ENCODE results near the gene SIAH1. TPM values are rescaled to one million over a fixed set of nuclear protein-coding genes. Genes with fewer than 3 reads are reported as not detected.

Gene SIAH1
- total and polyA plus RNA-seq, 9 of the 15 experiments (the other 6 are each of a cell fraction or from before 2014, with no cell fraction given) = 4.1 to 14.3 (median 12.5) TPM

DNA sequence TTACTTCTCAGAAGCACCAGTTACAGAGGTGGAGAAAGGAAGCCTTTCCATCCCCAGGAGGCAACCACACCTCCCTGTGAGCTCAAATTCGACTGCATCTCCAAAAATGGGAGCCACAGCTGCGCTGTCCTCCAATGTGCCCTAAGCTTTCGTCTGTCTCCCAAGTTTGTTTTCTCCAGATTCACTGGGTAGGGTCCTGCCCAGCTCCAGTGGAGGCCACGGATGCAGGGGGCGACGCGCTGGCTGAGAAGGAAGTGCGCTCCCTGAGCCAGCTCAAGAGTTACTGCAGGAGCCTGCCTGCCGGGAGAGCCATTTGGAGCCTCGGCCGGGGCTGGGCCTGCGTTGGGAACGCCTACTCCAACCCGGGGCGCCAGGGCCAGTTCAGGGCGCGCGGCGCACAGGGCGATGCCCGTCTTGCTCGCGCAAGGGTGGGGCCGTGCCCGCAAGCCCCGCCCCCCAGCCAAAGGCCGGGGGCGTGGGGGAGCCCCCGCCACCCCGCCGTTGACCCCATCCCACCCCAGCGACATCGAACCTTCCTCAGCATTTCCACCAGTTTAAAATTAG is 19.5 kb downstream of the SIAH1 start (continued):
- TF ChIP-seq, protein P1, sequence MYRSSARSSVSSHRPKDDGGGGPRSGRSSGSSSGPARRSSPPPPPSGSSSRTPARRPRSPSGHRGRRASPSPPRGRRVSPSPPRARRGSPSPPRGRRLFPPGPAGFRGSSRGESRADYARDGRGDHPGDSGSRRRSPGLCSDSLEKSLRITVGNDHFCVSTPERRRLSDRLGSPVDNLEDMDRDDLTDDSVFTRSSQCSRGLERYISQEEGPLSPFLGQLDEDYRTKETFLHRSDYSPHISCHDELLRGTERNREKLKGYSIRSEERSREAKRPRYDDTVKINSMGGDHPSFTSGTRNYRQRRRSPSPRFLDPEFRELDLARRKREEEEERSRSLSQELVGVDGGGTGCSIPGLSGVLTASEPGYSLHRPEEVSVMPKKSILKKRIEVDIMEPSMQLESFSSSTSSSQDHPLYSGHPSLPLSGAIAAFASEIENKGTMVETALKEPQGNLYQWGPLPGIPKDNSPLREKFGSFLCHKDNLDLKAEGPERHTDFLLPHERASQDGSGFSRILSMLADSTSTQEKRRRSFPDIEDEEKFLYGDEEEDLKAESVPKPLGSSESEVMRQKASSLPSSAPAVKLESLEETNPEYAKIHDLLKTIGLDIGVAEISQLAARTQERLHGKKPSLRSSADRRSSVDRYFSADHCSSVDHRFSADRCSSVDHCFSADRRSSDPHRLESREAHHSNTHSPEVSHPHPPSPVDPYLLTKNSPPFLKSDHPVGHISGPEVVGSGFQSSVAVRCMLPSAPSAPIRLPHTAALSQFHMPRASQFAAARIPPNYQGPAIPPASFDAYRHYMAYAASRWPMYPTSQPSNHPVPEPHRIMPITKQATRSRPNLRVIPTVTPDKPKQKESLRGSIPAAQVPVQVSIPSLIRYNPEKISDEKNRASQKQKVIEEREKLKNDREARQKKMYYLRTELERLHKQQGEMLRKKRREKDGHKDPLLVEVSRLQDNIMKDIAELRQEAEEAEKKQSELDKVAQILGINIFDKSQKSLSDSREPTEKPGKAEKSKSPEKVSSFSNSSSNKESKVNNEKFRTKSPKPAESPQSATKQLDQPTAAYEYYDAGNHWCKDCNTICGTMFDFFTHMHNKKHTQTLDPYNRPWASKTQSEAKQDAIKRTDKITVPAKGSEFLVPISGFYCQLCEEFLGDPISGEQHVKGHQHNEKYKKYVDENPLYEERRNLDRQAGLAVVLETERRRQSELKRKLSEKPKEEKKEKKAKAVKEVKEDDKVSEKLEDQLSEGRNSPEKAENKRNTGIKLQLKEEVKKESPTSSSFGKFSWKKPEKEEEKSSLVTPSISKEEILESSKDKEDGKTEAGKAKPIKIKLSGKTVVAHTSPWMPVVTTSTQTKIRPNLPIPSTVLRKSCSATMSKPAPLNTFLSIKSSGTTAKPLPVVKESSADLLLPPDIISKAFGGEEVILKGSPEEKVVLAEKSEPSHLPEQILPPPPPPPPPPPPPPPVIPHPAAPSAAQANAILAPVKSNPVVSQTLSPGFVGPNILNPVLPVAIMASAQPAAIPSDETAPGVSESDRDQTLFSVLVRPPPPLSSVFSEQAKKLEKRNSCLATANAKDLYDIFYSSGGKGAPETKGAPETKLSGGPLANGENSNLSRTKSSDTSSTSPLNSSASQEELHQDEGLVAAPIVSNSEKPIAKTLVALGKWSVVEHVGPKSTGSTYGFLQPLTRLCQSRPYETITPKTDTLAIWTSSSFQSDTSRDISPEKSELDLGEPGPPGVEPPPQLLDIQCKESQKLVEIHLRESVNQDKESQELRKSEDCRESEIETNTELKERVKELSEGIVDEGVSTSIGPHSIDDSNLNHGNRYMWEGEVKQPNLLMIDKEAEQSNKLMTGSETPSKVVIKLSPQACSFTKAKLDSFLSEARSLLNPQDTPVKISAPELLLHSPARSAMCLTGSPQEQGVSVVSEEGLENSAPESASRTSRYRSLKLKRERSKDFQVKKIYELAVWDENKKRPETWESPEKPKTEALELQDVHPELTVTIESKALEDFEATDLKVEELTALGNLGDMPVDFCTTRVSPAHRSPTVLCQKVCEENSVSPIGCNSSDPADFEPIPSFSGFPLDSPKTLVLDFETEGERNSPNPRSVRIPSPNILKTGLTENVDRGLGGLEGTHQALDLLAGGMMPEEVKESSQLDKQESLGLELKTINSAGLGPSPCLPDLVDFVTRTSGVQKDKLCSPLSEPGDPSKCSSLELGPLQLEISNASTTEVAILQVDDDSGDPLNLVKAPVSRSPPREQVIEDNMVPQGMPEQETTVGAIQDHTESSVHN (IDR thresholded peaks at IDR 0.05; ENCODE audit: borderline replicate concordance in 1 of 2, low read depth in 1 of 2) = no peak
- TF ChIP-seq HMGN3 (IDR thresholded peaks at IDR 0.05; ENCODE audit: borderline replicate concordance, extremely low read depth, insufficient read length, low read depth, low read length) (peak; percentile 92), HOXB6 (CRISPR knock-in tag; IDR thresholded peaks at IDR 0.05; ENCODE audit: borderline replicate concordance) (no peak), ZNF699 (CRISPR knock-in tag; IDR thresholded peaks at IDR 0.05; ENCODE audit: insufficient replicate concordance) (no peak), HDAC6 (IDR thresholded peaks at IDR 0.05; ENCODE audit: low read depth, low read length) (no peak), ZNF431 (CRISPR knock-in tag; IDR thresholded peaks at IDR 0.05) (no peak)
- TF ChIP-seq, protein P2, sequence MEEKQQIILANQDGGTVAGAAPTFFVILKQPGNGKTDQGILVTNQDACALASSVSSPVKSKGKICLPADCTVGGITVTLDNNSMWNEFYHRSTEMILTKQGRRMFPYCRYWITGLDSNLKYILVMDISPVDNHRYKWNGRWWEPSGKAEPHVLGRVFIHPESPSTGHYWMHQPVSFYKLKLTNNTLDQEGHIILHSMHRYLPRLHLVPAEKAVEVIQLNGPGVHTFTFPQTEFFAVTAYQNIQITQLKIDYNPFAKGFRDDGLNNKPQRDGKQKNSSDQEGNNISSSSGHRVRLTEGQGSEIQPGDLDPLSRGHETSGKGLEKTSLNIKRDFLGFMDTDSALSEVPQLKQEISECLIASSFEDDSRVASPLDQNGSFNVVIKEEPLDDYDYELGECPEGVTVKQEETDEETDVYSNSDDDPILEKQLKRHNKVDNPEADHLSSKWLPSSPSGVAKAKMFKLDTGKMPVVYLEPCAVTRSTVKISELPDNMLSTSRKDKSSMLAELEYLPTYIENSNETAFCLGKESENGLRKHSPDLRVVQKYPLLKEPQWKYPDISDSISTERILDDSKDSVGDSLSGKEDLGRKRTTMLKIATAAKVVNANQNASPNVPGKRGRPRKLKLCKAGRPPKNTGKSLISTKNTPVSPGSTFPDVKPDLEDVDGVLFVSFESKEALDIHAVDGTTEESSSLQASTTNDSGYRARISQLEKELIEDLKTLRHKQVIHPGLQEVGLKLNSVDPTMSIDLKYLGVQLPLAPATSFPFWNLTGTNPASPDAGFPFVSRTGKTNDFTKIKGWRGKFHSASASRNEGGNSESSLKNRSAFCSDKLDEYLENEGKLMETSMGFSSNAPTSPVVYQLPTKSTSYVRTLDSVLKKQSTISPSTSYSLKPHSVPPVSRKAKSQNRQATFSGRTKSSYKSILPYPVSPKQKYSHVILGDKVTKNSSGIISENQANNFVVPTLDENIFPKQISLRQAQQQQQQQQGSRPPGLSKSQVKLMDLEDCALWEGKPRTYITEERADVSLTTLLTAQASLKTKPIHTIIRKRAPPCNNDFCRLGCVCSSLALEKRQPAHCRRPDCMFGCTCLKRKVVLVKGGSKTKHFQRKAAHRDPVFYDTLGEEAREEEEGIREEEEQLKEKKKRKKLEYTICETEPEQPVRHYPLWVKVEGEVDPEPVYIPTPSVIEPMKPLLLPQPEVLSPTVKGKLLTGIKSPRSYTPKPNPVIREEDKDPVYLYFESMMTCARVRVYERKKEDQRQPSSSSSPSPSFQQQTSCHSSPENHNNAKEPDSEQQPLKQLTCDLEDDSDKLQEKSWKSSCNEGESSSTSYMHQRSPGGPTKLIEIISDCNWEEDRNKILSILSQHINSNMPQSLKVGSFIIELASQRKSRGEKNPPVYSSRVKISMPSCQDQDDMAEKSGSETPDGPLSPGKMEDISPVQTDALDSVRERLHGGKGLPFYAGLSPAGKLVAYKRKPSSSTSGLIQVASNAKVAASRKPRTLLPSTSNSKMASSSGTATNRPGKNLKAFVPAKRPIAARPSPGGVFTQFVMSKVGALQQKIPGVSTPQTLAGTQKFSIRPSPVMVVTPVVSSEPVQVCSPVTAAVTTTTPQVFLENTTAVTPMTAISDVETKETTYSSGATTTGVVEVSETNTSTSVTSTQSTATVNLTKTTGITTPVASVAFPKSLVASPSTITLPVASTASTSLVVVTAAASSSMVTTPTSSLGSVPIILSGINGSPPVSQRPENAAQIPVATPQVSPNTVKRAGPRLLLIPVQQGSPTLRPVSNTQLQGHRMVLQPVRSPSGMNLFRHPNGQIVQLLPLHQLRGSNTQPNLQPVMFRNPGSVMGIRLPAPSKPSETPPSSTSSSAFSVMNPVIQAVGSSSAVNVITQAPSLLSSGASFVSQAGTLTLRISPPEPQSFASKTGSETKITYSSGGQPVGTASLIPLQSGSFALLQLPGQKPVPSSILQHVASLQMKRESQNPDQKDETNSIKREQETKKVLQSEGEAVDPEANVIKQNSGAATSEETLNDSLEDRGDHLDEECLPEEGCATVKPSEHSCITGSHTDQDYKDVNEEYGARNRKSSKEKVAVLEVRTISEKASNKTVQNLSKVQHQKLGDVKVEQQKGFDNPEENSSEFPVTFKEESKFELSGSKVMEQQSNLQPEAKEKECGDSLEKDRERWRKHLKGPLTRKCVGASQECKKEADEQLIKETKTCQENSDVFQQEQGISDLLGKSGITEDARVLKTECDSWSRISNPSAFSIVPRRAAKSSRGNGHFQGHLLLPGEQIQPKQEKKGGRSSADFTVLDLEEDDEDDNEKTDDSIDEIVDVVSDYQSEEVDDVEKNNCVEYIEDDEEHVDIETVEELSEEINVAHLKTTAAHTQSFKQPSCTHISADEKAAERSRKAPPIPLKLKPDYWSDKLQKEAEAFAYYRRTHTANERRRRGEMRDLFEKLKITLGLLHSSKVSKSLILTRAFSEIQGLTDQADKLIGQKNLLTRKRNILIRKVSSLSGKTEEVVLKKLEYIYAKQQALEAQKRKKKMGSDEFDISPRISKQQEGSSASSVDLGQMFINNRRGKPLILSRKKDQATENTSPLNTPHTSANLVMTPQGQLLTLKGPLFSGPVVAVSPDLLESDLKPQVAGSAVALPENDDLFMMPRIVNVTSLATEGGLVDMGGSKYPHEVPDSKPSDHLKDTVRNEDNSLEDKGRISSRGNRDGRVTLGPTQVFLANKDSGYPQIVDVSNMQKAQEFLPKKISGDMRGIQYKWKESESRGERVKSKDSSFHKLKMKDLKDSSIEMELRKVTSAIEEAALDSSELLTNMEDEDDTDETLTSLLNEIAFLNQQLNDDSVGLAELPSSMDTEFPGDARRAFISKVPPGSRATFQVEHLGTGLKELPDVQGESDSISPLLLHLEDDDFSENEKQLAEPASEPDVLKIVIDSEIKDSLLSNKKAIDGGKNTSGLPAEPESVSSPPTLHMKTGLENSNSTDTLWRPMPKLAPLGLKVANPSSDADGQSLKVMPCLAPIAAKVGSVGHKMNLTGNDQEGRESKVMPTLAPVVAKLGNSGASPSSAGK (IDR thresholded peaks at IDR 0.05) = no peak

Data from K562 (cell line).